Endodermal cell (in vitro differentiated cells): ENCODE results near the gene PTPRN2. TPM values are rescaled to one million over a fixed set of nuclear protein-coding genes. Genes with fewer than 3 reads are reported as not detected.

Experiments used
- DNase-seq: peaks from one replicate; pipeline ENCODE4 v3.0.0-alpha.2; 2017
- H3K27ac ChIP-seq: 2 replicates; pipeline ENCODE4 v1.5.1; 2013; ENCODE audit warnings: mild to moderate bottlenecking, low read depth, low read length, moderate library complexity
- H3K27me3 ChIP-seq: 2 replicates; pipeline ENCODE4 v1.6.1; 2013; ENCODE audit warnings: mild to moderate bottlenecking, low read length, moderate library complexity; ENCODE audit not compliant: insufficient read depth, control insufficient read depth, poor library complexity, severe bottlenecking
- H3K36me3 ChIP-seq: 2 replicates; pipeline ENCODE4 v1.7.0; 2013; ENCODE audit warnings: mild to moderate bottlenecking, low read length, moderate library complexity; ENCODE audit not compliant: control insufficient read depth, insufficient read depth
- H3K4me1 ChIP-seq: one replicate; pipeline ENCODE4 v1.7.0; 2013; ENCODE audit warnings: low read length; ENCODE audit not compliant: control insufficient read depth, insufficient read depth
- H3K4me3 ChIP-seq: 2 replicates; pipeline ENCODE4 v1.5.1; 2013; ENCODE audit warnings: mild to moderate bottlenecking, low read length, moderate library complexity
- H3K9ac ChIP-seq: 2 replicates; pipeline ENCODE4 v1.6.1; 2013; ENCODE audit warnings: mild to moderate bottlenecking, low read length, moderate library complexity; ENCODE audit not compliant: poor library complexity, severe bottlenecking; ENCODE audit errors: extremely low read depth
- H3K9me3 ChIP-seq: 2 replicates; pipeline ENCODE4 v1.6.1; 2013; ENCODE audit warnings: mild to moderate bottlenecking, low read length, moderate library complexity; ENCODE audit not compliant: control insufficient read depth
- H3K27ac Mint-ChIP-seq: 2 replicates; pipeline ENCODE4 v1.8.0; 2020; ENCODE audit warnings: mixed read lengths
- H3K27me3 Mint-ChIP-seq: 2 replicates; pipeline ENCODE4 v1.8.0; 2021; ENCODE audit warnings: mild to moderate bottlenecking, mixed read lengths; ENCODE audit not compliant: insufficient read depth
- H3K36me3 Mint-ChIP-seq: 2 replicates; pipeline ENCODE4 v1.8.0; 2020; ENCODE audit warnings: low read depth, mixed read lengths
- H3K4me1 Mint-ChIP-seq: 2 replicates; pipeline ENCODE4 v1.8.0; 2020; ENCODE audit warnings: mixed read lengths
- H3K4me3 Mint-ChIP-seq: 2 replicates; pipeline ENCODE4 v1.8.0; 2020; ENCODE audit warnings: mild to moderate bottlenecking, moderate library complexity, mixed read lengths
- H3K9me3 Mint-ChIP-seq: 2 replicates; pipeline ENCODE4 v1.8.0; 2020; ENCODE audit warnings: mild to moderate bottlenecking, mixed read lengths
- CTCF ChIP-seq: fragments of 200-600 bp; sonication (generic); conservative IDR thresholded peaks from 2 replicates; pipeline ENCODE4 v1.5.0; 2021; ENCODE audit warnings: antibody characterized with exemption, mild to moderate bottlenecking
- WGBS, 2 experiments: methylation state at CpG; one replicate each; pipeline versions ENCODE4 v1.1.5 to v1.1.7; 2013; ENCODE audit warnings: missing lambda C conversion rate in 2 of 2, mixed read lengths in 1 of 2; ENCODE audit not compliant: insufficient coverage in 1 of 2, insufficient read length in 1 of 2; 5-methylcytosine and 5-hydroxymethylcytosine counted together
- total RNA-seq, 2 donors: library from RNA; stranded (reverse); fragmentation: NEBNext Ultra II Directional in 1 of 2; extraction: Animal tissue kit (Norgen Biotek cat#: 25700) in 1 of 2; gene quantifications; 2 replicates in 1 of 2; 3 replicates in 1 of 2; pipeline ENCODE4 v1.2.1, GENCODE V29; 2021

The PTPRN2 gene
- total RNA-seq, 2 donors from 2014 or later: 0.69 to 1.2 TPM

- Mint-ChIP-seq H3K4me3 (no peak overlapping the region), H3K27ac (no peak overlapping the region), H3K4me1 (peaks cover 8% of the 10 kb centered on the region), H3K9me3 (peaks cover 32% of the 10 kb centered on the region), H3K27me3 (peaks cover 2% of the 10 kb centered on the region), H3K36me3 (peaks cover 9% of the 10 kb centered on the region)
- H3K27me3 ChIP-seq: no peaks in the 10 kb centered on the region
- TF ChIP-seq CTCF: peak; percentile 42
- peak overlapping the region; percentile 63 for H3K4me3 ChIP-seq
- H3K9me3 ChIP-seq: peaks cover 83% of the 10 kb centered on the region
- DNase-seq: peak; percentile 45
- WGBS, 2 experiments: 24 to 69% methylated on average over 2 to 5 of the region's 5 CpGs
- H3K27ac ChIP-seq: no peak overlapping the region
- H3K36me3 ChIP-seq: no peaks in the 10 kb centered on the region
- no peak overlapping the region for H3K9ac ChIP-seq
- H3K4me1 ChIP-seq: no peaks in the 10 kb centered on the region
Observed at GRCh38 chr7:158327571-158328180, 259.9 kb downstream of the PTPRN2 start.

- H3K4me1 ChIP-seq: no peaks in the 10 kb centered on the region
- Mint-ChIP-seq H3K27me3 (peaks cover 1% of the 10 kb centered on the region), H3K4me3 (no peak overlapping the region), H3K9me3 (peaks cover 26% of the 10 kb centered on the region), H3K4me1 (peaks cover 8% of the 10 kb centered on the region), H3K36me3 (peaks cover 4% of the 10 kb centered on the region), H3K27ac (no peak overlapping the region)
- peaks cover 77% of the 10 kb centered on the region for H3K9me3 ChIP-seq
- peak overlapping the region; percentile 63 for H3K4me3 ChIP-seq
- 49 to 54% methylated on average over 4 of the region's 4 CpGs for WGBS, 2 experiments
- no peaks in the 10 kb centered on the region for H3K27me3 ChIP-seq
- no peak overlapping the region for H3K27ac ChIP-seq
- DNase-seq: peak; percentile 12
- no peaks in the 10 kb centered on the region for H3K36me3 ChIP-seq
- no peak overlapping the region for H3K9ac ChIP-seq
- no peak for TF ChIP-seq CTCF
Observed at GRCh38 chr7:158327012-158327411, 260.6 kb downstream of the PTPRN2 start.

GRCh38 chr7:158325530-158326381 lies 261.9 kb downstream of the PTPRN2 start:
- H3K9me3 Mint-ChIP-seq: peaks cover 14% of the 10 kb centered on the region
- H3K27me3 ChIP-seq: no peaks in the 10 kb centered on the region
- peak overlapping the region; percentile 21 for H3K4me3 Mint-ChIP-seq
- H3K27ac Mint-ChIP-seq: peak overlapping the region; percentile 72
- no peaks in the 10 kb centered on the region for H3K36me3 Mint-ChIP-seq
- TF ChIP-seq CTCF: peak; percentile 90
- DNase-seq: peak; percentile 98
- no peaks in the 10 kb centered on the region for H3K4me1 ChIP-seq
- peak overlapping the region; percentile 63 for H3K4me3 ChIP-seq
- peaks cover 81% of the 10 kb centered on the region for H3K9me3 ChIP-seq
- 80 to 83% methylated on average over 24 to 27 of the region's 27 CpGs for WGBS, 2 experiments
- peaks cover 4% of the 10 kb centered on the region for H3K27me3 Mint-ChIP-seq
- H3K36me3 ChIP-seq: no peaks in the 10 kb centered on the region
- no peak overlapping the region for H3K9ac ChIP-seq
- H3K27ac ChIP-seq: no peak overlapping the region
- peaks cover 8% of the 10 kb centered on the region for H3K4me1 Mint-ChIP-seq
